Activated CD4-positive, alpha-beta T cell treated with anti-CD3 and anti-CD28 coated beads, Interleukin-2, amount 10 ng/mL, durations not matched to agents 7 days and 5 days (primary cell): Measurements from ENCODE around the gene PRR23E. TPM values are rescaled to one million over a fixed set of nuclear protein-coding genes. Genes with fewer than 3 reads are reported as not detected.

Experiments
- CTCF ChIA-PET: fragments of 350-600 bp; sonication (Branson Sonifier 250); formaldehyde crosslinking; loops from one replicate; lab custom pipeline; 2021; ENCODE audit warnings: antibody characterized with exemption; lab: Charles Lee
- POLR2A ChIA-PET: fragments of 350-600 bp; sonication (Branson Sonifier 250); formaldehyde crosslinking; loops from one replicate; lab custom pipeline; 2021; ENCODE audit warnings: antibody characterized with exemption; lab: Charles Lee
- DNase-seq: peaks from one replicate; pipeline ENCODE4 v3.0.0-alpha.2; 2020
- H3K27ac Mint-ChIP-seq: one replicate; pipeline ENCODE4 v1.8.0; 2021; ENCODE audit warnings: mild to moderate bottlenecking, moderate library complexity, mixed read lengths
- H3K27me3 Mint-ChIP-seq: one replicate; pipeline ENCODE4 v1.8.0; 2021; ENCODE audit warnings: mixed read lengths
- H3K36me3 Mint-ChIP-seq: one replicate; pipeline ENCODE4 v1.8.0; 2021; ENCODE audit warnings: low read depth, mixed read lengths
- H3K4me1 Mint-ChIP-seq: one replicate; pipeline ENCODE4 v1.8.0; 2021; ENCODE audit warnings: mixed read lengths
- H3K4me3 Mint-ChIP-seq: one replicate; pipeline ENCODE4 v1.8.0; 2021; ENCODE audit warnings: mild to moderate bottlenecking, moderate library complexity, mixed read lengths
- H3K9me3 Mint-ChIP-seq: one replicate; pipeline ENCODE4 v1.8.0; 2021; ENCODE audit warnings: mixed read lengths
- total RNA-seq, 2 experiments: library from RNA; stranded (reverse); gene quantifications; one replicate each; pipeline ENCODE4 v1.2.3, GENCODE V29; 2021

PRR23E gene
- total RNA-seq, result not detected

GRCh38 chr3:127192576-127193232, at the start of gene PRR23E:
Gene PRR23E (plus strand): TSS chr3:127193131. CDS start chr3:127196686, 3,555 bp downstream.
- Mint-ChIP-seq H3K9me3 (no peaks in the 10 kb centered on the region), H3K4me1 (no peaks in the 10 kb centered on the region), H3K27me3 (peaks cover 13% of the 10 kb centered on the region), H3K4me3 (no peak within 1 kb of the TSS), H3K27ac (no peak within 1 kb of the TSS), H3K36me3 (no peaks in the 10 kb centered on the region)
- POLR2A ChIA-PET, result no interaction called here
- no peak for DNase-seq
- CTCF ChIA-PET, result no interaction called here

DNA sequence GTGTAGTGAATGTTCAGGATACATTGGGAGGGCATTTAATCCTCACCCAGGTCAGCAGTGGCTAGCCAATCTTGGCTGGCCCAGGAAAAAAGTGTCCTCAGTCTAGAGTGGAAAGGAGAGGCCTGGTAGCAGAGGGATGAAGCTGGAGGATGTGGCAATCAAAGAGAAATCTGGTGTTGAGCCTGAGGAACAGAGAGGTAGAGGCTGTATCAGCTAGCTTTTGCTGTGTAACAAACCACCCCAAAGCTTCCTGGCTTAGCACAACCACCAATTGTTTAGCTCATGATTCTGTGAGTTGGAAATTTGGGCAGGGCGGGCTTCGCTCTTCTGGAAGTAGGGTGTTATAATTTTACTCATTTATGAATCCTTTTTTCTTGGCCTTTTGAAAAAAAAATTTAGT, 49.8 kb upstream of the PRR23E start:
- POLR2A ChIA-PET, result no interaction called here
- no peaks in the 10 kb centered on the region for H3K27me3 Mint-ChIP-seq
- no peak for DNase-seq
- CTCF ChIA-PET, result no interaction called here
- no peak overlapping the region for H3K27ac Mint-ChIP-seq
- H3K36me3 Mint-ChIP-seq, result no peaks in the 10 kb centered on the region
- no peaks in the 10 kb centered on the region for H3K9me3 Mint-ChIP-seq
- H3K4me3 Mint-ChIP-seq, result no peak overlapping the region
- H3K4me1 Mint-ChIP-seq, result no peaks in the 10 kb centered on the region

DNA sequence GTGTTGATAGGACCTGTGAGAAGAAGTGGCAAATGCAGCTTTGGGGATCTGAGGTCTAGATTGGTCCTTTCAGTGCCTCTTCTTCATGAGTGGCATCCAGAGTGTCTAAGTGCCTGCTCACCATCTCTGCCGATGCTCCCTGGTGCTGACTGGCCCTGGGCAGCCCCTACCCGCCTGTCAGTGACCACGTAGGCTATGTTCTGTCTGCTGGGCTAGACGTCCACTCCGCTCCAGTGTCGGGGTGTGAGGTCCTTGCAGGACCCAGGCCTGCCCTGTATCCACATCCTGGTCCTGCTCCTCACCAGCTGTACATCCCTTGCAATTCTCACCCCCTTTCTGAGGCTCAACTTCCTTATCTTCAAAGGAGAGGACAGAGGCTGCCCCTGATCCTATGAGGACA, 48.3 kb upstream of the PRR23E start:
- no peak overlapping the region for H3K27ac Mint-ChIP-seq
- CTCF ChIA-PET, result no interaction called here
- no peaks in the 10 kb centered on the region for H3K4me1 Mint-ChIP-seq
- no peaks in the 10 kb centered on the region for H3K27me3 Mint-ChIP-seq
- no peaks in the 10 kb centered on the region for H3K9me3 Mint-ChIP-seq
- H3K36me3 Mint-ChIP-seq, result no peaks in the 10 kb centered on the region
- no peak overlapping the region for H3K4me3 Mint-ChIP-seq
- DNase-seq, result no peak
- POLR2A ChIA-PET, result no interaction called here

GRCh38 chr3:127145266-127145665, 47.7 kb upstream of the PRR23E start:
- Mint-ChIP-seq H3K27ac (no peak overlapping the region), H3K36me3 (no peaks in the 10 kb centered on the region), H3K4me1 (no peaks in the 10 kb centered on the region), H3K27me3 (no peaks in the 10 kb centered on the region), H3K4me3 (no peak overlapping the region), H3K9me3 (no peaks in the 10 kb centered on the region)
- no peak for DNase-seq
- CTCF ChIA-PET, result no interaction called here
- POLR2A ChIA-PET, result no interaction called here

DNA sequence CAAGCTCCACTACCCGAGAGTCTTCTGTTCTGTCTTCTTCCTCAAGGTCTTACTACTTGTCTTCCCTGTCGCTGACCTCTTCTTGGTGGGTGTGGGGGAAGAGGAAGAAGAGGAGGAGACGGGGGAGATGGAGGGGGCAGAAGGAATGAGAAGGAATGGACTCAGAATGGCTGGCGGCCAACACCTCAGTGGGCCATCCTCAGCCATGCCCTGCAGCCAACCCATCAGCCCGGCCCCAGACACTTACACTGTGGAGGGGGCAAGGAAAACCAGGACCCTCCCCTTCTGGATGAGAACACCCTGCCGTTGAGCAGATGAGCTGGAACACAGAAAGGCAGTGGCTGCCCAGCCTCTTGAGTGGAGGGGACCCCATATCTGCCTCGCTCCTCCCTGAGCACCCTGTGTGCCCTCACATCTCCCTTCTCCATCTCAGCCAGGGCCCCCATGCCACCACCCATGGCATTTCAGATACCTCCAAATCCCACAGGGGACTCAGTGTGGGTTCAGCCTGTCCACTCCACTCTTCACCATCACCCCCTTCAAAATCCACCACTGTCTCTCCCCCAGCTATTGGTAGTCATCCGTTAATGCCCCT, 45.5 kb upstream of the PRR23E start:
- ChIA-PET POLR2A (no interaction called here), CTCF (no interaction called here)
- no peaks in the 10 kb centered on the region for H3K27me3 Mint-ChIP-seq
- no peak overlapping the region for H3K4me3 Mint-ChIP-seq
- H3K36me3 Mint-ChIP-seq, result no peaks in the 10 kb centered on the region
- H3K4me1 Mint-ChIP-seq, result no peaks in the 10 kb centered on the region
- H3K27ac Mint-ChIP-seq, result no peak overlapping the region
- no peak for DNase-seq
- no peaks in the 10 kb centered on the region for H3K9me3 Mint-ChIP-seq

GRCh38 chr3:127149621-127150310, 43.2 kb upstream of the PRR23E start:
- ChIA-PET CTCF (interaction anchor here (0.7 kb wide), 1 partner anchor 82 kb away, joined by 3 read pairs; no protein-coding TSS in a partner anchor), POLR2A (no interaction called here)
- Mint-ChIP-seq H3K4me3 (no peak overlapping the region), H3K9me3 (no peaks in the 10 kb centered on the region), H3K36me3 (no peaks in the 10 kb centered on the region), H3K27ac (no peak overlapping the region), H3K4me1 (no peaks in the 10 kb centered on the region), H3K27me3 (no peaks in the 10 kb centered on the region)
- no peak for DNase-seq

GRCh38 chr3:127150513-127151250, 42.2 kb upstream of the PRR23E start:
- no peak for DNase-seq
- no peaks in the 10 kb centered on the region for H3K9me3 Mint-ChIP-seq
- no peaks in the 10 kb centered on the region for H3K27me3 Mint-ChIP-seq
- POLR2A ChIA-PET, result no interaction called here
- no peak overlapping the region for H3K27ac Mint-ChIP-seq
- no peaks in the 10 kb centered on the region for H3K4me1 Mint-ChIP-seq
- CTCF ChIA-PET, result no interaction called here
- H3K4me3 Mint-ChIP-seq, result no peak overlapping the region
- no peaks in the 10 kb centered on the region for H3K36me3 Mint-ChIP-seq

GRCh38 chr3:127151251-127151564, 41.7 kb upstream of the PRR23E start:
- H3K27me3 Mint-ChIP-seq, result no peaks in the 10 kb centered on the region
- H3K4me1 Mint-ChIP-seq, result no peaks in the 10 kb centered on the region
- no peak overlapping the region for H3K27ac Mint-ChIP-seq
- no peaks in the 10 kb centered on the region for H3K36me3 Mint-ChIP-seq
- ChIA-PET POLR2A (no interaction called here), CTCF (no interaction called here)
- DNase-seq, result no peak
- no peaks in the 10 kb centered on the region for H3K9me3 Mint-ChIP-seq
- H3K4me3 Mint-ChIP-seq, result no peak overlapping the region

GRCh38 chr3:127151992-127152650, 40.8 kb upstream of the PRR23E start:
- CTCF ChIA-PET, result no interaction called here
- DNase-seq, result no peak
- no peaks in the 10 kb centered on the region for H3K36me3 Mint-ChIP-seq
- no peak overlapping the region for H3K27ac Mint-ChIP-seq
- no peaks in the 10 kb centered on the region for H3K9me3 Mint-ChIP-seq
- H3K4me3 Mint-ChIP-seq, result no peak overlapping the region
- no peaks in the 10 kb centered on the region for H3K4me1 Mint-ChIP-seq
- POLR2A ChIA-PET, result no interaction called here
- H3K27me3 Mint-ChIP-seq, result no peaks in the 10 kb centered on the region

GRCh38 chr3:127152684-127153505, 40.0 kb upstream of the PRR23E start:
- Mint-ChIP-seq H3K9me3 (no peaks in the 10 kb centered on the region), H3K27ac (no peak overlapping the region), H3K4me1 (no peaks in the 10 kb centered on the region), H3K27me3 (no peaks in the 10 kb centered on the region), H3K4me3 (no peak overlapping the region), H3K36me3 (no peaks in the 10 kb centered on the region)
- no peak for DNase-seq
- ChIA-PET POLR2A (no interaction called here), CTCF (no interaction called here)

DNA sequence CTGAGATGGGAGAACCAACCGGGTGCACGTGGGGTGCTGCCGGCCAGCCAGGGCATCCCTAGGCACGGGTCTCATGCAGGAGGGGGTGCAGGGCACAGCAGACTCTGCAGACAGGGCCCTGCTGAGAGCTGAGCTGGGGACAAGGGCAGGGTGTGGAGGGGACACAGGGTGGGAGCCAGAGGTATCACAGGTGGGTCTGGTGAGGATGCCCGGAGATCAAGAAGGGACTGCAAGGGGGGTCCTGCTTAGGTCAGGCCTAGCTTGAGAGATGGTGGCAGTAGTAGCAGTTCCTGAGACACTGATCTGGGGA, 39.5 kb upstream of the PRR23E start:
- POLR2A ChIA-PET, result no interaction called here
- no peak overlapping the region for H3K4me3 Mint-ChIP-seq
- CTCF ChIA-PET, result no interaction called here
- no peaks in the 10 kb centered on the region for H3K4me1 Mint-ChIP-seq
- no peaks in the 10 kb centered on the region for H3K27me3 Mint-ChIP-seq
- no peak for DNase-seq
- H3K36me3 Mint-ChIP-seq, result no peaks in the 10 kb centered on the region
- no peaks in the 10 kb centered on the region for H3K9me3 Mint-ChIP-seq
- H3K27ac Mint-ChIP-seq, result no peak overlapping the region

GRCh38 chr3:127156338-127157050, 36.4 kb upstream of the PRR23E start:
- DNase-seq, result no peak
- ChIA-PET CTCF (no interaction called here), POLR2A (no interaction called here)
- Mint-ChIP-seq H3K4me1 (no peaks in the 10 kb centered on the region), H3K9me3 (no peaks in the 10 kb centered on the region), H3K4me3 (no peak overlapping the region), H3K27me3 (no peaks in the 10 kb centered on the region), H3K36me3 (no peaks in the 10 kb centered on the region), H3K27ac (no peak overlapping the region)
